Chondrocyte (in vitro differentiated cells): ENCODE measurements around the gene TTC28. TPM values are rescaled to one million over a fixed set of nuclear protein-coding genes. Genes with fewer than 3 reads are reported as not detected.

Source experiments
- DNase-seq: peaks from one replicate; pipeline ENCODE4 v3.0.0; 2021; ENCODE audit warnings: mixed read lengths, low spot score
- H3K27ac Mint-ChIP-seq: one replicate; pipeline ENCODE4 v1.8.0; 2021; ENCODE audit warnings: mild to moderate bottlenecking, moderate library complexity, mixed read lengths; ENCODE audit not compliant: unreplicated experiment
- H3K27me3 Mint-ChIP-seq: 2 replicates; pipeline ENCODE4 v1.8.0; 2021; ENCODE audit warnings: low read depth, mixed read lengths
- H3K36me3 Mint-ChIP-seq: 2 replicates; pipeline ENCODE4 v1.8.0; 2021; ENCODE audit warnings: low read depth, mixed read lengths
- H3K4me1 Mint-ChIP-seq: 2 replicates; pipeline ENCODE4 v1.8.0; 2021; ENCODE audit warnings: low read depth, mild to moderate bottlenecking, mixed read lengths
- H3K4me3 Mint-ChIP-seq: one replicate; pipeline ENCODE4 v1.8.0; 2021; ENCODE audit warnings: mild to moderate bottlenecking, moderate library complexity, mixed read lengths; ENCODE audit not compliant: unreplicated experiment
- H3K9me3 Mint-ChIP-seq: 2 replicates; pipeline ENCODE4 v1.8.0; 2021; ENCODE audit warnings: low read depth, mixed read lengths
- total RNA-seq: library from RNA; stranded (reverse); gene quantifications from 3 replicates; pipeline ENCODE4 v1.2.1, GENCODE V29; 2021
- TF ChIP-seq, protein P1 (sequence below): fragments of 200-600 bp; sonication (generic); IDR thresholded peaks from 2 replicates; pipeline ENCODE4 v1.5.0; 2021; ENCODE audit warnings: antibody characterized with exemption, mild to moderate bottlenecking, moderate library complexity

Gene TTC28
- total RNA-seq, 1 donor from 2014 or later = 38.3 TPM

DNA sequence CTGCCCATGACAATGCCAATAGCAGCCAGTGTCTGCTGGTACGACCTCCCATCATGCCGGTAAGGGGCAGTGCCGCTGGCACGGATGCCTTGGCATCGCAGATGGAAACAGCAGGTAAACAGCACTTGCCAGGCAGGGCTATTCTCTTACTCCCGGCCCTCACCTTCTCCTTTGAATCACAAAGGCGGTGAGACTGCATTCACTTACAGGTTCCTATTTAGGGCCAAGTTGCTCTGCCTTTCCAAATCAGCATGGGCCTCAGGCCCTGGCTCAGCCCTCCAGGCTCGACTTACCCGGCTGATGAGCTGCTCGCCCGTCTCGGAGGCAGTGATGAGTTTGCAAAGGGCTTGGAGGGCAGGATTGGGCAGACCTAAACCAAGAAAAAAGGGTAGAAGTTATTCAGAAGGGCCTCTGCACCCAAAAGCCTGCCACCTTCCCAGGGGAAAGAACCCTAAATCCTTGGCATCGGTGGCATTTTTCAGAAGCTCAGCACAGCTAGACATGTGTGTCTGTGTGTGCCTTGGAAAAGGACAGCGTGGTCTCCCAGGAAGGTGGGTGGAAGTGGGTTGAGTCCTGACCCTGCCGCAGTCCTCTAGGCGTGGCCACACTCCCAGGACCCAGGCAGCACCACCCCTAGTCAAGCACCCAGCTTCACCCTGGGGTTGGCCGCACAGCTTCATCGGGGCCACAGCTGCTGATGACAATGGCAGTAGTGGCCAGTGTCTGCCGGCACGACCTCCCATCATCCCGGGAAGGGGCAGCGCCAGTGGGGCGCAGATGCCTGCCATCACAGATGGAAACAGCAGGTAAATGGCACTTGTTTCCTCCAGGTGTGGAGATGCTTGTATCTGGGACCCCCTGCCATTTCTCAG, 687.1 kb downstream of the TTC28 start:
- no peaks in the 10 kb centered on the region for H3K27me3 Mint-ChIP-seq

DNA sequence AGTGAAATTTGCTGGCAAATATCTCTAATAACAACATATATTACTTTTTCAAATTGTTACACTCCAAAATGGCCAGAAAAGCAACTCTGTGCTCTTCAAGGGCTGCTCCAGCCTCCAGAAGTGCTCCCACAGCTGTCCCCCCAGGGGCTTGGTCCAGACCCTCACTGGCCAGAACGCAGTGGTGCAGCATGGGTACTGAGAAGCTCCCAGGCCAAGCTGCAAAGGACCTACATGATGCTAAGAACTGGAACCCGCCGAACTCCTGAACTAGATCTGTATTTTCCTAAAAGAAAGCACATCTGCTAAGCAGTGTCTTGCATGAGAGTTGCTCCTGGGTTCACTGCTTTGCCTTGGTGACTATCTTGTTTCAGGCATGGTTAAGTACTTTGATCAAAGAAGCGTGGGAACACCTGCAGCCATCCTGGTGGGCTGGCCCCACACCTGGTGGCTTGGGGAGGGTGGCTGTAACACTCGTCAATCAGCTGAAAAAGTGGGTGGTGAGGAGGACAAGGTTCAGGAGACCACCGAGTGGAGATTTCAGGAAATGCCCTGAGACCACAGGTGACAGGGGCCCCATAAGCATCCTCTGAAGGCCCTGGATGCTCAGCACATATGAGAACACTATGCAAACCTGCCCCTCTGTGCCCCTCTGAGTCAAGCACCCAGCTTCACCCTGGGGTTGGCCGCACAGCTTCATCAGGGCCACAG, 687.9 kb downstream of the TTC28 start:
- Mint-ChIP-seq H3K27ac (no peak overlapping the region), H3K4me3 (no peak overlapping the region), H3K9me3 (no peaks in the 10 kb centered on the region), H3K4me1 (peaks cover 25% of the 10 kb centered on the region), H3K36me3 (peaks cover 13% of the 10 kb centered on the region), H3K27me3 (no peaks in the 10 kb centered on the region)
- TF ChIP-seq, protein P1, sequence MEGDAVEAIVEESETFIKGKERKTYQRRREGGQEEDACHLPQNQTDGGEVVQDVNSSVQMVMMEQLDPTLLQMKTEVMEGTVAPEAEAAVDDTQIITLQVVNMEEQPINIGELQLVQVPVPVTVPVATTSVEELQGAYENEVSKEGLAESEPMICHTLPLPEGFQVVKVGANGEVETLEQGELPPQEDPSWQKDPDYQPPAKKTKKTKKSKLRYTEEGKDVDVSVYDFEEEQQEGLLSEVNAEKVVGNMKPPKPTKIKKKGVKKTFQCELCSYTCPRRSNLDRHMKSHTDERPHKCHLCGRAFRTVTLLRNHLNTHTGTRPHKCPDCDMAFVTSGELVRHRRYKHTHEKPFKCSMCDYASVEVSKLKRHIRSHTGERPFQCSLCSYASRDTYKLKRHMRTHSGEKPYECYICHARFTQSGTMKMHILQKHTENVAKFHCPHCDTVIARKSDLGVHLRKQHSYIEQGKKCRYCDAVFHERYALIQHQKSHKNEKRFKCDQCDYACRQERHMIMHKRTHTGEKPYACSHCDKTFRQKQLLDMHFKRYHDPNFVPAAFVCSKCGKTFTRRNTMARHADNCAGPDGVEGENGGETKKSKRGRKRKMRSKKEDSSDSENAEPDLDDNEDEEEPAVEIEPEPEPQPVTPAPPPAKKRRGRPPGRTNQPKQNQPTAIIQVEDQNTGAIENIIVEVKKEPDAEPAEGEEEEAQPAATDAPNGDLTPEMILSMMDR = no peak
- peak; percentile 63 for DNase-seq

More for the DNA sequence above, 687.1 kb downstream of the TTC28 start:
- H3K4me3 Mint-ChIP-seq = no peak overlapping the region
- H3K36me3 Mint-ChIP-seq = peaks cover 13% of the 10 kb centered on the region
- no peaks in the 10 kb centered on the region for H3K9me3 Mint-ChIP-seq
- DNase-seq = peak; percentile 83
- H3K4me1 Mint-ChIP-seq = peaks cover 20% of the 10 kb centered on the region
- TF ChIP-seq, protein P1 = no peak
- H3K27ac Mint-ChIP-seq = no peak overlapping the region

DNA sequence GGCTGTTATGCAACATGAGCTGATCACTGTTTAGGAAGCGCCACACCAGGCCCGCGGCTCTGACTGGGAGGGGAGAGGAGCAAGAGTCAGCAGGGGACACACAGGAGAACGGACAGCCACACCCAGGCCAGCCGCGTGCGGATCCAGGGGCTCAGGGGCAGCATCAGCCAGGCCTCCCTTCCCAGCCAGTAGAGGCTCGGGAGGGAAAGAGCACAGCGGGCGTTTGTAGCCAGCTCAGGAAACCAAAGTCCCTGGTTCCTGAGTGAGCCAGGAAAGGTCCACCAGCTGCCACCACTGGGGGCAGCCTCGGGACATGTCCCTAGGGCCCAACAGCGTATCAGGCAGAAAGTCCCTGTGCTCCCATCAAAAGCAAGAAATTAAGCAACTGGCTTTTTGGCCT, 688.8 kb downstream of the TTC28 start:
- no peak overlapping the region for H3K27ac Mint-ChIP-seq
- DNase-seq = peak; percentile 80
- peaks cover 25% of the 10 kb centered on the region for H3K4me1 Mint-ChIP-seq

DNA sequence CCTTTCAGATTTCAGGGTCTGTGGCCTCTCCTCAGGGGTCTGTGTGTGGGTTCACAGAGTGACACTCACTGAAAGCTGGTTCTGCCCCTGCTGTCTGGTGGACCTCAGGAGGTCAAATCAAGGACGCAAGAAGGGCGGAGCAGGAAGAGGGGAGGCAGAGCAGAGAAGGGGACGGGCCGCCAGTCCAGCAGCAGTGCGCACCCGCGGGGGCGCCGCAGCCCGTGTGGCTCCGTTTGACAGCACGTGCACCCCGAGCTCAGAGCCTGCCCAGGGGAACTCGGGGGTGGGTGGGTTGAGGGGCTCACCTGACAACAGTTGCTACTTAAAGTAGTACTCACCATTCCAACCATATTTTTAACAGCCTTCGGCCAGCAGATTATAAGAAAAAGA, 689.2 kb downstream of the TTC28 start:
- TF ChIP-seq, protein P1 = no peak
- H3K36me3 Mint-ChIP-seq = peaks cover 10% of the 10 kb centered on the region
- no peaks in the 10 kb centered on the region for H3K9me3 Mint-ChIP-seq
- H3K4me3 Mint-ChIP-seq = no peak overlapping the region
- H3K4me1 Mint-ChIP-seq = peaks cover 25% of the 10 kb centered on the region
- DNase-seq = peak; percentile 55
- no peaks in the 10 kb centered on the region for H3K27me3 Mint-ChIP-seq
- H3K27ac Mint-ChIP-seq = no peak overlapping the region

More for the DNA sequence above, 688.8 kb downstream of the TTC28 start:
- Mint-ChIP-seq H3K36me3 (peaks cover 12% of the 10 kb centered on the region), H3K4me3 (no peak overlapping the region), H3K27me3 (no peaks in the 10 kb centered on the region), H3K9me3 (no peaks in the 10 kb centered on the region)
- TF ChIP-seq, protein P1 = peak; percentile 74

DNA sequence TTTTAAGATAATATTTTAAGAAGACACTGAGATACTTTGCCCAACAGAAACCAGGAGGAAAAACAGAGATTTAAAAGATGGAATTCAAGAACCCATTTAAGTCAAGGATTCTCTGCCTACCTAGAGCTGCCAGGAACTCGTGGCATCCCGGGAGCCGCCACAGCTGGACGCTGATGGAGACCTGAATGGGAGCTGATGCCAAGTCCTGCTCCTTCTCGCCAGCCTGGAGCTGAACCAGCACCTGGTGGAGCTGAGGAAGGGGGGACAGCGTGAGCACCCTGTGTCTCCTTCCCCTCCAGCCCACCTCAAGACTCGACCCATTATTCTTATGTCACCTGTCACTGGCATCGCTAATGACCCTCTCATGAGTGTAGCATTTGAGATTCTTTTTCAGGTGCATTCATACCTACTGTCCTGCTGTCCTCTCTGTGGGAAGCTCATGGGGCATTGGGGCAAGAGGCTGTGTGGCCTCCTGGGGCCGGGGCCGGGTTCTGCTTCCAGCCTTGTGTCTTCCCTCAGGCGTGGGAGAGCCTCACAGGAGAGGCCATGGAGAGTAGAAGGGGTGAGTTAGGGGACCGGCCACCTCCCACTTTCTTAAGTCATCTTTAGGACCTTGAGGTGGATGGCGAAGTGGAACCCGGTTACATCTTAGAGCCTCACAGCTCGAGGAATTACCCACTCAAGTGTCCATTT, 689.7 kb downstream of the TTC28 start:
- Mint-ChIP-seq H3K27me3 (no peaks in the 10 kb centered on the region), H3K36me3 (peaks cover 9% of the 10 kb centered on the region), H3K4me3 (no peak overlapping the region), H3K9me3 (no peaks in the 10 kb centered on the region), H3K27ac (no peak overlapping the region), H3K4me1 (peaks cover 25% of the 10 kb centered on the region)
- TF ChIP-seq, protein P1 = no peak
- DNase-seq = peak; percentile 62
